Epithelial cell of proximal tubule (primary cell): ENCODE results near the gene SERGEF. TPM values are rescaled to one million over a fixed set of nuclear protein-coding genes. Genes with fewer than 3 reads are reported as not detected.

Experiments used
- DNase-seq: peaks from one replicate; pipeline ENCODE4 v3.0.0-alpha.2; 2011; ENCODE audit warnings: low read depth
- H3K4me3 ChIP-seq: 2 replicates; pipeline ENCODE4 v1.5.1; 2011; ENCODE audit warnings: low read depth, mild to moderate bottlenecking, low read length
- total RNA-seq: library from RNA; depleted of rRNA; stranded (reverse); fragments of >200 nt; gene quantifications from 2 replicates; pipeline ENCODE4 v1.2.3, GENCODE V29; 2015
- TF ChIP-seq, protein P1 (sequence below): conservative IDR thresholded peaks from 2 replicates; pipeline ENCODE4 v1.5.1; 2012; ENCODE audit warnings: low read depth, mild to moderate bottlenecking, low read length

SERGEF gene
- total RNA-seq, 1 donor from 2014 or later, result 30.6 TPM

DNA sequence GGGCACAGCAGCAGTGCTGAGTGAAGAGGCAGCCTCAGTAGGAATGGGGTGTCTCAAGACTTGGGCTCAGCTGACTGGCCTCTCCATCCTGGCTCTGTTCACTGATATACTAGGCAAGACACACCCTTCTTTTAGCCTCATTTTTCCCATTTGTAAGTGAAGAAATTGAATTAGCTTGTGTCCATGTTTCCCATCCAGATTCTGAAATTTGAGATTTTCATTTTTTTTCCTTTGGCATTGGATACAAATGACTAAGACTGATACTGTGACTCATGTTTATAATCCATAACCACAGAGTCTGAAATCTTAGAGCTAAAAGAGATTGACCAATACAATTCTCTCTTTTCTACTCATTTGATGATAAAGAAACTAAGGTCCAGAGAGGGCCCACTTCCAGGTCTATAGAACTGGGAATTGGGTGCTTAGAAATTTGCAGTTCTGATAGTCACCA, 167.4 kb downstream of the SERGEF start:
- no peak for DNase-seq
- TF ChIP-seq, protein P1, sequence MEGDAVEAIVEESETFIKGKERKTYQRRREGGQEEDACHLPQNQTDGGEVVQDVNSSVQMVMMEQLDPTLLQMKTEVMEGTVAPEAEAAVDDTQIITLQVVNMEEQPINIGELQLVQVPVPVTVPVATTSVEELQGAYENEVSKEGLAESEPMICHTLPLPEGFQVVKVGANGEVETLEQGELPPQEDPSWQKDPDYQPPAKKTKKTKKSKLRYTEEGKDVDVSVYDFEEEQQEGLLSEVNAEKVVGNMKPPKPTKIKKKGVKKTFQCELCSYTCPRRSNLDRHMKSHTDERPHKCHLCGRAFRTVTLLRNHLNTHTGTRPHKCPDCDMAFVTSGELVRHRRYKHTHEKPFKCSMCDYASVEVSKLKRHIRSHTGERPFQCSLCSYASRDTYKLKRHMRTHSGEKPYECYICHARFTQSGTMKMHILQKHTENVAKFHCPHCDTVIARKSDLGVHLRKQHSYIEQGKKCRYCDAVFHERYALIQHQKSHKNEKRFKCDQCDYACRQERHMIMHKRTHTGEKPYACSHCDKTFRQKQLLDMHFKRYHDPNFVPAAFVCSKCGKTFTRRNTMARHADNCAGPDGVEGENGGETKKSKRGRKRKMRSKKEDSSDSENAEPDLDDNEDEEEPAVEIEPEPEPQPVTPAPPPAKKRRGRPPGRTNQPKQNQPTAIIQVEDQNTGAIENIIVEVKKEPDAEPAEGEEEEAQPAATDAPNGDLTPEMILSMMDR, result no peak
- no peak overlapping the region for H3K4me3 ChIP-seq

DNA sequence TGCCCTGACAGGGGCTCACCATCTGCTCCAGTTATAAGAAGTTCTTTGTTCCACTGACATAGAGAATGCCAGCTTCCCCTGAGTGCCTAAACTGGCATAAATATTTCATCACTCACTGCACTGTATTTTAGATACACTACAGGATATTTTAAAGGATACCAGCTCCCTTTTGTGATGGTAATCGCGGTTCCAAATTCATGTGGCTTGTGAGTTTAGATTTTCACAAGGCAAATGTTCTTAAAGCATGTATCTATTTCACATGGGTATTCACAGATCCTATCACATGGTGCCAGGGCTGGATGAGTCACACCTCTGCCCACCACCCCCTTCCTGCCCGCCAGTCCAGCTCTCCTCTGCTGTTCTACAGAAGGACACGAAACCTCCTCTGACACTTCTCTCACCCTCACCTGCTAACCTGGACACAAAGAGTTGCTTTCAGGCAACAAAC, 172.7 kb downstream of the SERGEF start:
- H3K4me3 ChIP-seq, result no peak overlapping the region
- TF ChIP-seq, protein P1, result no peak
- DNase-seq, result no peak

DNA sequence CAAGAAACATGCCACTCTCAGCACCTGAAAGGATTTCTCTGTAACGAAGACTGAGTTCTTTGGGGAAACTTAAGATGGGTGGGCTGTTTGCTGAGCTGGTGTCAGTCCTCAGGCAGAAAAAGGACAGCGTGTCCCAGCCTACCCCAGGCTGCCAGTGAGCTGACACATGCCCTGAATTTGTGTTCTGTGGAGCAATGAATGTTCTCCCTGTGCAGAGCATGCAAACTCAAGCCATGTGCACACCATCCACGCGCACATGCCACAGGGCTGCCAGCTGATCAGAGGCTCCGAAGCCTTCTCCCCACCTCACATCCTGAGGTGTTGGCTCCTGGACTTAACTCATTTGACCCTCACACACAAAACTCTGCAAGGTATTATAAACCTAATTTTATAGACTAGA, 173.4 kb downstream of the SERGEF start:
- H3K4me3 ChIP-seq, result no peak overlapping the region
- TF ChIP-seq, protein P1, result no peak
- DNase-seq, result no peak

DNA sequence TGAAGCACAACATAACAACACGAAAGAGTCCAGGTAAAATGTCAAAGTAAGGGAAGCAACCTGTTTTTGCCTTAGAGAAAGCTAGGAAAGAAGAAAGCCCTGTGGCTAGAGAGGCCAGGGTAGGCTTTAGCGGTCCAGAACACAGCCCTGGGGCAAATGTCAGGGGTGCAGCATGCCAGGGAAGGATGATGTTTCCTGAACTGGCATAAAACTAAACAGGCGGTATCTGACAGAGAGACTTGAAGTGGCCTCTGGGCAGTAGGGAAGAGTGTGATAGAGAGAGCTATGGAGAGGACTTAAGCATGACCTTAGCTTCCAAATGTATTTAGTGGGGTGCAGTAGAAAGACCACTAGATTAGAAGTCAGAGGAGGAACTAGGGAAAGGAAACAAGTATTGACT, 174.7 kb downstream of the SERGEF start:
- no peak overlapping the region for H3K4me3 ChIP-seq
- TF ChIP-seq, protein P1, result no peak
- DNase-seq, result no peak

DNA sequence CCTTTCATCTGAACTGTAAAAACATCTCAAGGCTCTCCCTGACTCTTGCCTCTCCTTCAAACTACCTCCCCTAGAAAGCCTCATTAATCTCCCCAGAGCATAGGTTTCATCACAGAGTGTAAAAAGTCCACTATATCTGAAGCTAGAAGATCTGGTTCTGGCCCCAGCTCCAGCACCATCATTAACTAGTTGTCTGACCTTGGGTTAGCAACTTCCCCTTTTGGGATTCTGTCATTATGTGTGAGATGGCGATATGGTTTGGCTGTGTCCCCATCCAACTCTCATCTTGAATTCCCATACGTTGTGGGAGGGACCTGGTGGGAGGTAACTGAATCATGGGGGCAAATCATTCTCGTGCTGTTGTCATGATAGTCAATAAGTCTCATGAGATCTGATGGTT, 181.0 kb downstream of the SERGEF start:
- H3K4me3 ChIP-seq, result no peak overlapping the region
- no peak for DNase-seq
- TF ChIP-seq, protein P1, result no peak

DNA sequence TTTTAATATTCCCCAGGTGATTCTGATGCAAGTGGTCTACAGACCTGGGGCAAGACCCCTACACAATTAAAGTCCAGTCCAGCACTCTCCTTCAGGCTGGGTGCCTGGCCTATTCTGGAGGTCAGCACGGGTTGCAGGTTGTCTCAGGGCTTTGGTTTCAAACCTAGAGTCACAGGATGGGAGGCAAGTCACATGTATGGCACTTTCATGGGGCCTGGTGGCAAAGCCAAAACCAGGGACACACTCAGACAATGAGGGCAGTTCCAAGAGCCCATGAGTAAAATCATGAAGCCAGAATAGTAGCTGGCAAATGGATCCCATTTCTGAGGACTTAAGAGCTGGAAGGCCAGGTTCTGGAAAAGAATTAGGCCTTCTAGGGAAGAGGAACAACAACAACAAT, 181.6 kb downstream of the SERGEF start:
- TF ChIP-seq, protein P1, result no peak
- no peak for DNase-seq
- no peak overlapping the region for H3K4me3 ChIP-seq

DNA sequence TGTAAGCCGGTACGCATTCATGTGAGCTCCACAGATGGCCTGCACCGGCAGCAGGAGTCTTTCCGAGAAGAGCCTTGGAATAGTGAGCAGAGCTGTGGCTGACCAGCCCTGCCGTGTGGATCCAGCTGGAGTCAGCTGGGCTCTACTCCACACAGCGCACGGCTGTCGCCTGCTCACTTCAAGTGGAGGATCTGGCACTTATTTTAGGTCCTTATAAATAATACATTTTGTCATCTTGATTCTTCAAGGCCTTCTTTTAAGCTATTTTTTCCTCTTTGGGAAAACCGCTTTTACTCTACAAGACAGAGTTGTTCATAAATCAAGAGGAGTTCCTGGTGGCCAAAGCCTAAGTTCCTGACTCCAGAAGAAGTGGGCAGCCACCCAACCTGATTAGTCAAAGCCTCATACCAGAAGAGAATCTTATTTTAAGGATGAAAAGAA, 184.5 kb downstream of the SERGEF start:
- no peak overlapping the region for H3K4me3 ChIP-seq
- DNase-seq, result no peak
- TF ChIP-seq, protein P1, result no peak
